ENCODE results near the gene MT1M.

The MT1M gene

DNA sequence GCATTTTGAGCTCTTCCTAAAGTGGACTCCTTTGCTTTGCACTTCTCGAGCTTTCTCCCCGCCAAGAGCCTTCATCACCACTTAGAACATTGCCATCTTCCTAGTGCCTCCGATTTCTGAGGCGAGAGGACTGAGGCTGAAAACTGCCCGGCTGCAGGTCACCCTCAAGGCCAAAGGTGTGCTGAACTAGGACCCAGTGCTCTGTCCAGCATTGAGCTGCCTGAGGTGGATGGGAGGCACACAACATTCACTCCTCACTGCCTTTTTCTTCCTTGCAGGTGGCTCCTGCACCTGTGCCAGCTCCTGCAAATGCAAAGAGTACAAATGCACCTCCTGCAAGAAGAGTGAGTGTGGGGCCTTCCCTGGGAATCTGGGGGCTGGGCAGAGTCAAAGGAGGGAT, 11.4 kb downstream of the MT1M start:
- no peak for DNase-seq (ENCODE audit: insufficient read length, low spot score)
- no peak for FAIRE-seq
- TF ChIP-seq, protein P1, sequence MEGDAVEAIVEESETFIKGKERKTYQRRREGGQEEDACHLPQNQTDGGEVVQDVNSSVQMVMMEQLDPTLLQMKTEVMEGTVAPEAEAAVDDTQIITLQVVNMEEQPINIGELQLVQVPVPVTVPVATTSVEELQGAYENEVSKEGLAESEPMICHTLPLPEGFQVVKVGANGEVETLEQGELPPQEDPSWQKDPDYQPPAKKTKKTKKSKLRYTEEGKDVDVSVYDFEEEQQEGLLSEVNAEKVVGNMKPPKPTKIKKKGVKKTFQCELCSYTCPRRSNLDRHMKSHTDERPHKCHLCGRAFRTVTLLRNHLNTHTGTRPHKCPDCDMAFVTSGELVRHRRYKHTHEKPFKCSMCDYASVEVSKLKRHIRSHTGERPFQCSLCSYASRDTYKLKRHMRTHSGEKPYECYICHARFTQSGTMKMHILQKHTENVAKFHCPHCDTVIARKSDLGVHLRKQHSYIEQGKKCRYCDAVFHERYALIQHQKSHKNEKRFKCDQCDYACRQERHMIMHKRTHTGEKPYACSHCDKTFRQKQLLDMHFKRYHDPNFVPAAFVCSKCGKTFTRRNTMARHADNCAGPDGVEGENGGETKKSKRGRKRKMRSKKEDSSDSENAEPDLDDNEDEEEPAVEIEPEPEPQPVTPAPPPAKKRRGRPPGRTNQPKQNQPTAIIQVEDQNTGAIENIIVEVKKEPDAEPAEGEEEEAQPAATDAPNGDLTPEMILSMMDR (IDR thresholded peaks at IDR 0.05; ENCODE audit: insufficient read depth, missing control alignments): no peak

GRCh38 chr16:56645311-56645710, 12.9 kb downstream of the MT1M start:
- FAIRE-seq (no peak), DNase-seq (ENCODE audit: insufficient read length, low spot score) (no peak)
- TF ChIP-seq, protein P1 (IDR thresholded peaks at IDR 0.05; ENCODE audit: insufficient read depth, missing control alignments): no peak

- DNase-seq (ENCODE audit: insufficient read length, low spot score) (no peak), FAIRE-seq (no peak)
Measured at GRCh38 chr16:56645838-56646237, 13.4 kb downstream of the MT1M start.

DNA sequence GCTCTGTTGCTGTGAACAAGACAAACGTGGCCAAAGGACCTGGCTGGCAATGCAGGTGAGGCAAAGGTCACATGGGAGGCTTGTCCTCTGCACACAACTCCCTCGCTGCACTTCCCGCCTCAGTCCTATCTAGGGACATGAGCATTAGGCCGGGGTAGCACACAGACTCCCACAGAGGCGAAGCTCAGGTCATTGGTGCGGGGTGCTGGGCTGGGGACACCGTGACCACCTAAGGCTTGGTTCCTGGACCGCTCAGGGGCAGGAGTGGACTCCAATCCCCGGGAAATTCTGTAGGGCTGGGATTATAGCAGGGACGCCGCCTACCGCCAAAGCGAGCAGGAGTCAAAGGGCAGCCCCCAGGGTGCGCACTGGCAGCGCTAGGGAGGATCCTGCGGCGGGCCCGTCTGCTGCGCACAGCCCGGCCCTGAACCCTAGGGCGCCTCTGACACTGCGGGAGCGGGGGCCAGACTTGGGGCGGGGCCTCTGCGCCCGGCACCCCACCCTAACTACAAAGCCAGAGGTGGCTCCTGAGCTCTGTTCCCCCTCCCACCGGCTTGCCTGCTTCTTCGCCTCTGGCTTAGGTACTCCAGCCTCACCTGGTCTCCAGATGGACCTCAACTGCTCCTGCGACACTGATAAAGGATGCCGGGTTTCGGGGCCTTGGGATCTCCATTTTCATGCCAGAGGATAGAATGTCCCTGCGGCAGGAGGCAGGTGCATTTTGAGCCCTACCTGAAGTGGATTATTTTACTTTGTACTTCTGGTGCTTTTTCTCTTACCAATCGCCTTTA, 15.4 kb downstream of the MT1M start:
- TF ChIP-seq, protein P1 (IDR thresholded peaks at IDR 0.05; ENCODE audit: insufficient read depth, missing control alignments): no peak
- DNase-seq (ENCODE audit: insufficient read length, low spot score) (no peak), FAIRE-seq (no peak)

More at GRCh38 chr16:56645838-56646237, 13.4 kb downstream of the MT1M start:
- TF ChIP-seq, protein P1 (IDR thresholded peaks at IDR 0.05; ENCODE audit: insufficient read depth, missing control alignments): no peak

GRCh38 chr16:56649271-56649670, 16.8 kb downstream of the MT1M start:
- TF ChIP-seq, protein P1 (IDR thresholded peaks at IDR 0.05; ENCODE audit: insufficient read depth, missing control alignments): no peak
- FAIRE-seq (no peak), DNase-seq (ENCODE audit: insufficient read length, low spot score) (no peak)

DNA sequence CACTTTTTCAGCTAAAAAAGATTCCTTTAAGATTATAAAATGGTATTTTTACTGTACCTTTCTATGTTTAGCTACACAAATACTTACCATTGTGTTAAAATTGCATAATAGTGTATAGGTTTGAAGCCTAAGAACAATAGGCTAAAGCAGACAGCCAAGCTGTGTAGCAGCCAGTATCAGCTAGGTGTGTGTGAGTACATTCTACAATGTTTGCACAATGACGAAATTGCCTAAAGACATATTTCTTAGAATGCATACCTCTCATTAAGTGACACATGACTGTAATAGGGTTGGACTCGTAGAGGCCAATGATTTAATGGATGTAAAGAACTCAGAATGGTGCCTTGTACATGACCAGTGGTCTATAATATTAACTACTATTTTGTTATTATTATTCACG, 17.4 kb downstream of the MT1M start:
- TF ChIP-seq, protein P1 (IDR thresholded peaks at IDR 0.05; ENCODE audit: insufficient read depth, missing control alignments): no peak
- DNase-seq (ENCODE audit: insufficient read length, low spot score): no peak
- FAIRE-seq: no peak

DNA sequence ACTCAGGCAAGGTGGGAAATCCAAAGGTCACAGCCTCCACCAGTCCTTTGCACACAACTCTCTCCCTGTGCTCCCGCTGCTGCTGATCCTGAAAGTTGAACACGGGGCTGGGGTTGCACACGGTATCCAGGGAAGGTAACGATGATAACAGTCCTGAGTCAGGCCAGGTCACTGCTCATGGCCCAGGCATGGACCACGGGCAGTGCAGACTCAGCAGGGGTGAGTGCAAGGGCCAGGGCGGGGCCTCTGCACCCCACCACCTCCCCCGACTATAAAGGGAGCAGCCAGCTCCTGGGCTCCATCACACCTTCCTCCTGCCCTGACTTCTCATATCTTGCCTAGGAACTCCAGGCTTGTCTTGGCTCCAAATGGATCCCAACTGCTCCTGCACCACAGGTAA, 19.1 kb downstream of the MT1M start, which contains the start of gene MT1B:
Gene MT1B, plus strand, starts transcription at position 301 of the 400 bp plus-strand sequence. Its CDS starts 68 bp downstream, at position 369.
- DNase-seq (ENCODE audit: insufficient read length, low spot score) (no peak), FAIRE-seq (no peak)
- TF ChIP-seq, protein P1 (IDR thresholded peaks at IDR 0.05; ENCODE audit: insufficient read depth, missing control alignments): no peak

Measured in D721Med (cell line).